ENCODE data around the gene TBC1D2B.

GRCh38 chr15:77991029-77991406 is 86.5 kb downstream of the TBC1D2B start:
- TF ChIP-seq, protein P1, sequence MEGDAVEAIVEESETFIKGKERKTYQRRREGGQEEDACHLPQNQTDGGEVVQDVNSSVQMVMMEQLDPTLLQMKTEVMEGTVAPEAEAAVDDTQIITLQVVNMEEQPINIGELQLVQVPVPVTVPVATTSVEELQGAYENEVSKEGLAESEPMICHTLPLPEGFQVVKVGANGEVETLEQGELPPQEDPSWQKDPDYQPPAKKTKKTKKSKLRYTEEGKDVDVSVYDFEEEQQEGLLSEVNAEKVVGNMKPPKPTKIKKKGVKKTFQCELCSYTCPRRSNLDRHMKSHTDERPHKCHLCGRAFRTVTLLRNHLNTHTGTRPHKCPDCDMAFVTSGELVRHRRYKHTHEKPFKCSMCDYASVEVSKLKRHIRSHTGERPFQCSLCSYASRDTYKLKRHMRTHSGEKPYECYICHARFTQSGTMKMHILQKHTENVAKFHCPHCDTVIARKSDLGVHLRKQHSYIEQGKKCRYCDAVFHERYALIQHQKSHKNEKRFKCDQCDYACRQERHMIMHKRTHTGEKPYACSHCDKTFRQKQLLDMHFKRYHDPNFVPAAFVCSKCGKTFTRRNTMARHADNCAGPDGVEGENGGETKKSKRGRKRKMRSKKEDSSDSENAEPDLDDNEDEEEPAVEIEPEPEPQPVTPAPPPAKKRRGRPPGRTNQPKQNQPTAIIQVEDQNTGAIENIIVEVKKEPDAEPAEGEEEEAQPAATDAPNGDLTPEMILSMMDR (IDR thresholded peaks at IDR 0.05; ENCODE audit: low read depth, low read length, missing input control): no peak
- no peak for TF ChIP-seq SP1 (IDR thresholded peaks at IDR 0.05)
- no peak for TF ChIP-seq GABPA (IDR thresholded peaks at IDR 0.05 in 1 of 2, conservative IDR thresholded peaks at IDR 0.05 in 1 of 2)
- no peak for TF ChIP-seq MAX (IDR thresholded peaks at IDR 0.05)
- no peak for TF ChIP-seq RAD21 (IDR thresholded peaks at IDR 0.05)

All from liver (tissue), 3 donors.